ENCODE measurements around the gene PIMREG. TPM values are rescaled to one million over a fixed set of nuclear protein-coding genes. Genes with fewer than 3 reads are reported as not detected.

The PIMREG gene
- total RNA-seq, 2 experiments from 2014 or later: 3.7 to 4.6 TPM

DNA sequence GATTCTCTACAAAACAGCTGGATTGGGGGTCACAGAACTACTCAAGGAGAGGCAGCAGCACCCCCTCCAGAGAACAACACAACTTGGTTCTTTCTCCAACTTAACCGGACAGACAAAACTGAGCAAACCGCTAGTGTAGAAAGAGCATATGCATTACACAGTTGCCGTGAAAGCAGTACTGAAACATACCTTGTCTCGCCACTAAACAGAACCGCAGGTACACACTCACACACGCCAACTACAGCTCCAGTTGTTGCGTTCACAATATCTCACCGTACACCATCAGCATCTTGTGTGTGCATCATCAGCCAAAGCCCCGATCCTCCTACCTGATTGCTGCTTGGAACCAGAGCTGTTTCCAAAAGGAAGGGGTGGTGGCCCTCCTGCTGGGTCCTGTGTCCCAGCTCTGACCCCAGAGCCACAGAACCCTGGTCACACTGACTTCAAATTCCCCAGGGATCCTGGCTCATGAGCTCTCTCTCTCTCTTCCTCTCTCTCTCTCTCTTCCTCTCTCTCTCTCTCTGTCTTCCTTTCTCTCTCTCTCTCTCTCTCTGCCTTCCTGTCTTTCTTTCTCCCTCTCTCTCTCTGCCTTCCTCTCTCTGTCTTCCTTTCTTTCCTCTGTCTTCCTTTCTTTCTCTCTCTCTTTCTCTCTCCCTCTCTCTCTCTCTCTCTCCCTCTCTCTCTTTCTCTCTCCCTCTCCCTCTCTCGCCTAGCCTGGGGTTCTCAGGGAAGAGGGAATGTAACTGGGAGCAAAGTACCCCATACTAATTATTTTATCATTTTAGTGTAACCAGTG lies 8.4 kb downstream of the PIMREG start:
- Mint-ChIP-seq H3K27ac (no peak overlapping the region), H3K9me3 (no peaks in the 10 kb centered on the region), H3K36me3 (ENCODE audit: low read depth) (no peaks in the 10 kb centered on the region), H3K27me3 (no peaks in the 10 kb centered on the region), H3K4me1 (ENCODE audit: low read depth) (peaks cover 13% of the 10 kb centered on the region), H3K4me3 (no peak overlapping the region)
- intact Hi-C loops (cut with micrococcal nuclease): no loop called here
- ChIA-PET CTCF (no interaction called here), POLR2A (interaction anchor here (1.9 kb wide), 1 partner anchor 8 kb away, joined by 5 read pairs; the partner anchor contains the start of gene PIMREG)
- ATAC-seq (no peak), DNase-seq (no peak)
- TF ChIP-seq, protein P1, sequence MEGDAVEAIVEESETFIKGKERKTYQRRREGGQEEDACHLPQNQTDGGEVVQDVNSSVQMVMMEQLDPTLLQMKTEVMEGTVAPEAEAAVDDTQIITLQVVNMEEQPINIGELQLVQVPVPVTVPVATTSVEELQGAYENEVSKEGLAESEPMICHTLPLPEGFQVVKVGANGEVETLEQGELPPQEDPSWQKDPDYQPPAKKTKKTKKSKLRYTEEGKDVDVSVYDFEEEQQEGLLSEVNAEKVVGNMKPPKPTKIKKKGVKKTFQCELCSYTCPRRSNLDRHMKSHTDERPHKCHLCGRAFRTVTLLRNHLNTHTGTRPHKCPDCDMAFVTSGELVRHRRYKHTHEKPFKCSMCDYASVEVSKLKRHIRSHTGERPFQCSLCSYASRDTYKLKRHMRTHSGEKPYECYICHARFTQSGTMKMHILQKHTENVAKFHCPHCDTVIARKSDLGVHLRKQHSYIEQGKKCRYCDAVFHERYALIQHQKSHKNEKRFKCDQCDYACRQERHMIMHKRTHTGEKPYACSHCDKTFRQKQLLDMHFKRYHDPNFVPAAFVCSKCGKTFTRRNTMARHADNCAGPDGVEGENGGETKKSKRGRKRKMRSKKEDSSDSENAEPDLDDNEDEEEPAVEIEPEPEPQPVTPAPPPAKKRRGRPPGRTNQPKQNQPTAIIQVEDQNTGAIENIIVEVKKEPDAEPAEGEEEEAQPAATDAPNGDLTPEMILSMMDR (IDR thresholded peaks at IDR 0.05): no peak

DNA sequence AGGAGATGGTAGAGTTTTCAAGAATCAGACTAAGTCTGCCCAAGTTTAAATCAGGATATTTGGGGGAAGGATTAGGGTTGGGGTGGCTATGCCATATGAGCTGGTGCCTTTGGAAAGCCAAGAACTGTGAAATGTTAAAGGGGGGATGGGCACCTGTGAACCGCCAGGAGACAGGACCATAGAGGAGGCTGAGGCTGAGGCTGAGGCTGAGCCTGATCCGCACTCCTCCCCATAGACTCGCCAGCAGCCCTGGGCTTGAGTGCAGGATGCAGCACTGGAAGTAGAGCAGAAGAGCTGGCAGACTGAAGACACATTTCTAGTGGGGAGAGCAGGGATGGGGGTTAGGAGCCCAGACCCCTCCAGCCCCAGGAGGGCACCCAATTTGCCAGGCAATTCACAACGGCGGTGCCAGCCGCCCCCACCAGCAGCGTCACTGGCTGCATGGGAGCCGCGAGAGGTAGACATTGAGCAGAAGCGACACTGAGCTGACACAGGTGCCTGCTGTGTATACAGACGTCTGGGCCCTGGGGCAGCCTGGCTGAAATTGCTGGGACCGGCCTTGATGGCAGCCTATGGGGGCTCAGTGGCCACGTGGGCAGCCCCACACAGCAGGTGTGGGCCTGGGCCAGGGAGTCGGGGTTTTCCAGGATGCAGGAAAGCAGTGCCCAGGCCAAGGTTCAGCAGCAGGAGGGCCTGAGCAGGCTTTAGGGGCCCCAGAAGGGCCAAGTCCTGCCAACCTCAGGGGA lies 9.2 kb downstream of the PIMREG start:
- ATAC-seq: no peak

DNA sequence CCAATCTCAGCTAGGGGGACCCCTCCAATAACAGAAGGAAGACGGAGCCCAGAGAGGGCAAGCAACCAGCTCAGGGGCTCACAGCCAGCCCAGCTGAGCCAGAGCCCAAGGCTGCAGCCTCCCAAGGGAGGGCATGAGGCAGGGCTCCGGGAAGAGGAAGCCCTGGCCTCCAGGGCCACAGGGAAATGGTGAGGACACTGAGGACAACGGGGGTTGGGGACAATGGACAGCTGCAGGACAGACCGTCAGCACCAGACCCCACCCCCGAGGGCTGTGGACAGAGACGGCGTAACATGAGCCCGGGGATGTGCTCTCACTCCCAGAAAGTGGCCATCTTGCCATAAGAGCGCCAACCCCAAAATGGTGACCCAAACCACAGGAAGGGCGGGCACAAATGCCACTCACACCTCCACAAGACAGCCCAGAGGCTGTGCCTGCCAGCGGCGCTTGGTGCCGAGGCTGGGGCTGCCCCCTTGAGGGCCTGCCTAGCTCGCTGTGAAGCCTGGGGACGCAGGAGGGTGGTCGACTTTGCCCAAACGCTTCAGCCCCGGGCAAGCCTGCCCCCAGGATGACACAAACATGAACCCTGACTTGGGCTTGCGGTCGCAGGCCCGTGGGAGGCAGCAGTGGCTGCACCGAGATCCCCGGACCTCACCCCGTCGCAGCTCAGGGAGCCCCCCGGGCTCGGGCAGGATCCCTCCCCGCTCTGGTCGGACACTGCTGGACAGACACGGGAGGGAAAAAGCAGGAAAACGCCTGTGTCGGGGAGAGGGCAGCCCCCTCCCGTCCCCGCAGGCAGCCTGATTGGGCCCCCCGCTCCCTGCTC lies 10.5 kb downstream of the PIMREG start:
- ChIA-PET POLR2A (interaction anchor here (1.2 to 1.9 kb wide), 3 partner anchors 9 to 13 kb away, joined by 3 to 5 read pairs (median 5); partner anchors contain the start of gene PIMREG), CTCF (interaction anchor here (1.0 to 1.4 kb wide), 2 partner anchors 18 to 19 kb away, joined by 3 to 4 read pairs; partner anchors contain the start of gene AIPL1)
- intact Hi-C loops (cut with micrococcal nuclease): no loop called here
- TF ChIP-seq, protein P1 (IDR thresholded peaks at IDR 0.05): no peak
- peaks cover 13% of the 10 kb centered on the region for H3K4me1 Mint-ChIP-seq (ENCODE audit: low read depth)
- DNase-seq (no peak), ATAC-seq (peak; percentile 11)
- H3K9me3 Mint-ChIP-seq: no peaks in the 10 kb centered on the region
- H3K27ac Mint-ChIP-seq: no peak overlapping the region
- no peaks in the 10 kb centered on the region for H3K27me3 Mint-ChIP-seq
- H3K36me3 Mint-ChIP-seq (ENCODE audit: low read depth): no peaks in the 10 kb centered on the region
- no peak overlapping the region for H3K4me3 Mint-ChIP-seq

More for the DNA sequence above, 9.2 kb downstream of the PIMREG start:
- intact Hi-C loops (cut with micrococcal nuclease): no loop called here
- H3K36me3 Mint-ChIP-seq (ENCODE audit: low read depth): no peaks in the 10 kb centered on the region
- DNase-seq: no peak
- no peaks in the 10 kb centered on the region for H3K9me3 Mint-ChIP-seq
- peaks cover 13% of the 10 kb centered on the region for H3K4me1 Mint-ChIP-seq (ENCODE audit: low read depth)
- no peak overlapping the region for H3K27ac Mint-ChIP-seq
- H3K27me3 Mint-ChIP-seq: no peaks in the 10 kb centered on the region
- ChIA-PET POLR2A (interaction anchor here (1.9 kb wide), 1 partner anchor 9 kb away, joined by 5 read pairs; the partner anchor contains the start of gene PIMREG), CTCF (interaction anchor here (1.4 kb wide), 1 partner anchor 18 kb away, joined by 3 read pairs; the partner anchor contains the start of gene AIPL1)
- no peak overlapping the region for H3K4me3 Mint-ChIP-seq
- TF ChIP-seq, protein P1 (IDR thresholded peaks at IDR 0.05): no peak

DNA sequence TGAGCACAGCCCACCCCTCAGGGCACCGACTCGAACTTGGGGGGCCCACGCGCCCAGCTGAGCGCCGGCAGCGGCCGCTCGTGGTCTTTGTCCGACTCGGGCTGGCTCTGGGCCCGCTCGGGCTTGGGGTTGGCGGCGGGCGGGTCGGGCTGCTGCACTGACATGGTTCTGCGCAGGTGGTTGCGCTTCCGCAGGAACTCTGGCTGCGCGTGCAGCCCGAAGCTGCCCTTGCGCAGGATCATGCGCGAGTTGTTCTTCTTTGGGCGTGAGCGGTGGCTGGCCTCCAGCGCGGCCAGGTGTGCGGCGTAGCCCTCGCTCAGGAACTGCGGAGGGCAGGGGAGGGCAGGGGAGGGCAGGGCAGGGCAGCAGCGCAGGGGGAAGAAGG lies 11.1 kb downstream of the PIMREG start:
- peaks cover 15% of the 10 kb centered on the region for H3K4me1 Mint-ChIP-seq (ENCODE audit: low read depth)
- H3K27ac Mint-ChIP-seq: no peak overlapping the region
- no peak overlapping the region for H3K4me3 Mint-ChIP-seq
- ChIA-PET POLR2A (interaction anchor here (1.2 kb wide), 2 partner anchors 9 to 13 kb away, joined by 3 to 5 read pairs; no protein-coding TSS in a partner anchor), CTCF (interaction anchor here (1.0 kb wide), 1 partner anchor 18 kb away, joined by 4 read pairs; no protein-coding TSS in a partner anchor)
- TF ChIP-seq, protein P1 (IDR thresholded peaks at IDR 0.05): no peak
- H3K36me3 Mint-ChIP-seq (ENCODE audit: low read depth): no peaks in the 10 kb centered on the region
- H3K27me3 Mint-ChIP-seq: no peaks in the 10 kb centered on the region
- intact Hi-C loops (cut with micrococcal nuclease): no loop called here
- DNase-seq (peak; percentile 53), ATAC-seq (peak; percentile 82)
- H3K9me3 Mint-ChIP-seq: no peaks in the 10 kb centered on the region
